HG03558 (cell line): ENCODE results near the gene MYOM3.

Source experiments
- ATAC-seq: cut with Tn5 transposase; IDR thresholded peaks from one replicate; pipeline ENCODE4 v1.9.1; 2021; ENCODE audit warnings: moderate number of reproducible peaks; ENCODE audit not compliant: unreplicated experiment; ENCODE audit errors: extremely low read depth

Gene MYOM3

DNA sequence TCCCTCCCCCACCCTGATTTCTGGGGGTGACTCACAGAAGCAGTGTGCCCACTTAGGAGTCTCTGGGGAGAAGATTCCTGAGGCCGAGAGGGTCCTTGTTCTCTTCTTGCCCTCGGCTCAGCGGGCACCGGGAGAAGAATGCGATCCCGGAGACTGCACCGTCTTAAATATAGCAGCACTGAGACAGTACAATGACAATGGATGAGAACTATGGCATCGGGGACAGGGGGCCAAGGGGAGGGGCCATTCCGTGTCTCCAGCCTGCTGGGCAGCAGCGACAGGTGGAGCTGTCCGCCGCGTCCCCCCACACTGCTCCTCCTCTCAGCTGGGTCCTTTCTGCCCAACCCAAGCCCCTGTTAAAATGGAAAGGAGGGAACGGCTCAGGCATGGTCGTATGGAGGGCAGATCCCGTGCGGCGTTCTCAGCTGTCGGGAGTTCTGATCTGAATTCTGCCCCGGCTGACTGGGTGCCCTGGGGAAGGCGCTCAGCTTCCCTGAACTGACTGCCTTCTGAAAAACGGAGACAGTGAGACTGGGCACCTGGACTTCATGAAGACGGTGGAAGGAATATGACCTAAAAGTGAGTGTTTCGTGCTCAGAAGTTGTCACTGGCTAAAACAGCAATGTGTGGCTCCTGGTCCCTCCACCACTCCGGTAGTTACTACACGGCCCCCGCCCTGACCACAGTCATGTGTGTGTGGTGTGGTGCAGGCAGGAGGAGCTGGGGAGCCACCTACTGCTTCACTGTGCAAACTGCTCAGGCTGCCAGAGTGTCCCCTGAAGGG lies at the start of gene MYOM3:
TSS of gene MYOM3 (minus strand) at position 140 of the 784 bp plus-strand sequence. CDS start 3,499 bp downstream, outside the sequence.
- no peak for ATAC-seq

DNA sequence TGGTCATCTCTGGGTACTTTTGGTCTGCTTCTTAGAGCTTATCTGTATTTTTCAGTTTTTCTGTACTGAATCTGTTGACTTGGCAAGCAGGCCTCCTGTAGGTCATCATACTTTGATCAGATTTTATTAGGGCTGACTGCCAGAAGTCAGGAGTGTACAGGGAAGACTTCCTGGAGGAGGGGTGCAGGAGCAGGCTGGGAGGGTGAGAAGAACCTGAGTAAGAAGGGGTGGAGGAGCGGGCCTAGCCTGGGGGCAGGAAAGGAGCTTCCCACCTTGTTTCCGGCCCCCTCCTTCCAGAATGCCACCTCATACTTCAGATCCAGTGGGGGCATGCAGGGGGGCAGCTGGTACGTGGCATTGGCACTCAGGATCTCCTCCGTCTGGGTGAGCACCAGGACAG lies 49.3 kb upstream of the MYOM3 start:
- ATAC-seq: no peak

- no peak for ATAC-seq
Observed at GRCh38 chr1:24159366-24159765, 47.4 kb upstream of the MYOM3 start.

- ATAC-seq: no peak
Observed at GRCh38 chr1:24157918-24158481, 46.1 kb upstream of the MYOM3 start.

GRCh38 chr1:24156542-24157260 lies 44.8 kb upstream of the MYOM3 start:
- ATAC-seq: no peak

GRCh38 chr1:24155011-24155782 lies 43.3 kb upstream of the MYOM3 start:
- ATAC-seq: no peak

- no peak for ATAC-seq
Observed at GRCh38 chr1:24154215-24154614, 42.3 kb upstream of the MYOM3 start.

GRCh38 chr1:24152631-24153494 lies 40.9 kb upstream of the MYOM3 start:
- no peak for ATAC-seq

- no peak for ATAC-seq
Observed at GRCh38 chr1:24151175-24151533, 39.2 kb upstream of the MYOM3 start.

DNA sequence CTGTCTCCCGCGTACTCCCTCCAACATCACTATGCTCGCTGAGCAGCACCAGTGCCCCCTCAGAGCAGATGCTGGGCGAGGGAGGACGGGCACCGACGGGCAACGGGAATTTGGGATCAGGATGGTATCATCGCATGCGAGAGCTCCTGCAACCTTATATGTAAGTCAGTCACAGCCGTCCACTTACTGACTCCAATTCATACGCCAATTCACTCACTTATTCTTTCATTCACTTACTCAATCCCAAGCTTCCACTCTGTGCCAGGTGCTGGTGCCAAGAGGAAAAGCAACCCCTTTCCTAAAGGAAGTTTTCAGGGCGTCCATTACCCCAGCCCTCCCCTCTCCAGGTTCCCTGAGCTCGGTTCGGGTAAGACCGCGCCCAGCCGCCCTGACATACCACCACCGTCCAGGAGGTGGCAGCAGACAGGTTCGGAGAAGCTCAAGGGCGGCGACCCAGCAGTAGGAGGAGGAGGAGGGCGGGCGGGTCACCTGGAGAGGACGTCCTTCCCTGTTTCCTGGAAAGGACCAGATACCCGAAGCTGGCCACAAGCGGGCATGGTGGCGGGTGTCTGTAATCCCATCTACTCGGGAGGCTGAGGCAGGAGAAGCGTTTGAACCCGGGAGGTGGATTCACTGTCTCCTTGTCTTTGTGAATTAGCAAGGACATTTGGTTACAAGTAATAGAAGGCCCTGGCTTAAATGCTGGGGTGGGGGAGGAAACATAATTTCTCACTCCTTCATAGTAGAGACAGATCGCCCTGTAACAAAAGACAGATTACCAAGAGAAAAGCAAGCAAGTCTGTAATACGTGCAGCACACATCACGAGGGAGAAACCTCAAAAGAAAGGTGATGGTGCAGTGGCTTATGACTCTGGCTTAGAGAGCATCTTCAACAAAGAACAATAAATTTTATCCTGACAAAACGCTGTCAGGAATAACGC lies 38.6 kb upstream of the MYOM3 start:
- no peak for ATAC-seq

DNA sequence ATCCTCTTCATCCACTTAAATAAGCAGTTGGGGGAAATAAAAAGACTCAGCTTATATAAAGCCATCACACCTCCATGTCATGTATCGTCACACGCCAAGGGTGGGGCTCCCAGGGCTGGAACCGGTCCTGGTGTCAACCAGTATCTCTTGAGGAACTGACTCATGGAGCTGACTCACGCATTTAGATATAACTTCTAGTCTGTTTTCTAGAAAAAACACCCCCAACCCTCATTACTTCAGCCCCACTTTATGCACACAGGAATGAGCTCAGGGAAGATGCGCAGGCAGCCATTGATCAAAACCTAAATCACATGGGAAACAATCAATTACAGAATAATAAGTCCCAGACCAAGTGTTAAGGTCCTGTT lies 37.9 kb upstream of the MYOM3 start:
- ATAC-seq: no peak

GRCh38 chr1:24147816-24148215 lies 35.9 kb upstream of the MYOM3 start:
- ATAC-seq: no peak

DNA sequence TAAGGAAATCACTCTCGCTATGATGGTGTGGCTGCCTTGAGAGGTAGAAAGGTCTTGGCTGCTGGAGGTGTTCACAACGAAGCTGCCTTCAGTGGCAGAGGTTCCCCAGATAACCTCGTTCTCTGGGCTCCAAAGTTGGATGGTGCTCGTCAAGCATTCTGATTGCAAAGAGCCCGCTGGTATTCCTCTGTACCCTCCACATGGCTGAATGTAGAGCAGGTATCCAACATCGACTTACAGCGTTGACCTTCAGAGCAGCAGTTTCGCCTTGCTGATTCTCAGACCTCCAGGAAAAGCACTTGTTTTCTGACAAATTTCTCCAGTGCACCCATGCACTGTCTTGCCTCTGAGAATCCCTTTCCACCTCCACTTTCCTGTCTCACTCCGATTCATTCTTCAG lies 35.3 kb upstream of the MYOM3 start:
- ATAC-seq: no peak

GRCh38 chr1:24142546-24143534 lies 30.9 kb upstream of the MYOM3 start, which contains the start of gene IL22RA1:
TSS of gene IL22RA1 (minus strand) at chr1:24143140. CDS start at chr1:24143082, 58 bp downstream.
- ATAC-seq: no peak

DNA sequence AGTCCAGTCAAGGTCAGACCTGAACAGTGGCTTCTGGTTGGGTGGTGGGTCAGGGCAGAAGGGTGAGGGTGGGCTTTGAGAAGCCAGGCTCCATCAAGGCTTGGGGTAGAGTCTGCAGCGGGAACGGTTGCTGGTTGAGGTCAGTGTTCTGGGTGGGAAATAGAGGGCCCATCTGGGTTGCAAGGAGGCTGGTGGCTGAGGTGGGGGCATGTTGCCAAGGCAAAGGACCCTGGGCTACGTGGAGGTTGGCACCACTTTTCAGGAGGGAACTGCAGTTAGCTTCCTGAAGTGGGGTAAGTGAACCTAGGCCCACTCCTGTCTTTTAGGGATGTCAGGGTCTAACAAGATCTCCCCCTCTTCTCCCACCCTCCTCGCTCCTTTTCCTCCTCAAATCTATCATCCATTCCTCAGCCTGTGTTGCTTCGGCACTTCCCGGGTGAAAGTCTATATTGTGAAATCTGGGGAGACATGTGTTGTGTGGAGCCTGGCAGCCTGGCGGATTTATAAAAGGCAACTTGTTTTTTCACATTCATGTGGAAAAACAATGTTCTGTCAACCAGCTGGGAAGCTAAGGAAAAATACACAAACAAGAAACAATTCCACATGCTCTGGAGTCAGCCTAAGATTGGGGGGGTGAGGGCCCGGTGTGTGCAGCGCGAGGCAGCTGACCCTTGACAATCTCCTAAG lies 29.5 kb upstream of the MYOM3 start:
- no peak for ATAC-seq

GRCh38 chr1:24140741-24141181 lies 28.8 kb upstream of the MYOM3 start:
- no peak for ATAC-seq
